Loucy (cell line): Measurements from ENCODE around the gene CACTIN.

Source experiments
- H2AFZ ChIP-seq: fragments of 200-600 bp; sonication (generic); 2 replicates; pipeline ENCODE4 v1.6.0; 2016; ENCODE audit warnings: antibody characterized with exemption, mild to moderate bottlenecking, low read length, moderate library complexity
- H3F3A ChIP-seq: fragments of 200-600 bp; 2 replicates; pipeline ENCODE4 v1.6.0; 2016; ENCODE audit warnings: antibody characterized with exemption, low read depth, mild to moderate bottlenecking
- H3K27me3 ChIP-seq: fragments of 200-600 bp; sonication (generic); 2 replicates; pipeline ENCODE4 v1.6.1; 2014; ENCODE audit warnings: low read length, mild to moderate bottlenecking; ENCODE audit not compliant: insufficient read depth, poor library complexity, severe bottlenecking
- H3K36me3 ChIP-seq: fragments of 200-600 bp; sonication (generic); 2 replicates; pipeline ENCODE4 v1.6.1; 2016; ENCODE audit warnings: low read length; ENCODE audit not compliant: insufficient read depth
- H3K4me1 ChIP-seq: fragments of 200-600 bp; sonication (generic); 2 replicates; pipeline ENCODE4 v1.5.1; 2014; ENCODE audit warnings: low read length, mild to moderate bottlenecking; ENCODE audit not compliant: insufficient read depth, poor library complexity, severe bottlenecking
- H3K4me2 ChIP-seq: fragments of 200-600 bp; sonication (generic); 2 replicates; pipeline ENCODE4 v1.6.0; 2014; ENCODE audit warnings: antibody characterized with exemption, low read length, low read depth, mild to moderate bottlenecking; ENCODE audit not compliant: poor library complexity, severe bottlenecking
- H3K4me3 ChIP-seq: fragments of 200-600 bp; sonication (generic); 2 replicates; pipeline ENCODE4 v1.5.1; 2014; ENCODE audit warnings: low read length, mild to moderate bottlenecking, mixed read lengths; ENCODE audit not compliant: poor library complexity, severe bottlenecking
- H3K79me2 ChIP-seq: fragments of 200-600 bp; sonication (generic); 2 replicates; pipeline ENCODE4 v1.6.1; 2014; ENCODE audit warnings: low read length; ENCODE audit not compliant: insufficient read depth
- H3K9ac ChIP-seq: fragments of 200-600 bp; sonication (generic); 2 replicates; pipeline ENCODE4 v1.6.0; 2014; ENCODE audit warnings: mild to moderate bottlenecking, low read depth, low read length, moderate library complexity; ENCODE audit not compliant: poor library complexity, severe bottlenecking
- H3K9me2 ChIP-seq: fragments of 200-600 bp; sonication (generic); replicated peaks from 2 replicates; pipeline ENCODE4 v1.6.1; 2016; ENCODE audit warnings: low read depth, low read length, mixed read lengths
- H3K9me3 ChIP-seq: fragments of 200-600 bp; sonication (generic); 2 replicates; pipeline ENCODE4 v1.6.1; 2014; ENCODE audit warnings: mild to moderate bottlenecking, antibody characterized with exemption, low read length, low read depth; ENCODE audit not compliant: insufficient read depth
- H4K20me1 ChIP-seq: fragments of 200-600 bp; sonication (generic); 2 replicates; pipeline ENCODE4 v1.6.0; 2014; ENCODE audit warnings: antibody characterized with exemption, low read length, mild to moderate bottlenecking; ENCODE audit not compliant: insufficient read depth, poor library complexity, severe bottlenecking
- EZH2phosphoT487 ChIP-seq: fragments of 200-600 bp; IDR thresholded peaks from 2 replicates; pipeline ENCODE4 v1.6.1; 2018; ENCODE audit warnings: antibody characterized with exemption, mild to moderate bottlenecking, moderate library complexity, borderline replicate concordance
- TF ChIP-seq, protein P1 (sequence below): fragments of 200-600 bp; sonication (generic); conservative IDR thresholded peaks from 2 replicates; pipeline ENCODE4 v1.5.1; 2014; ENCODE audit warnings: mild to moderate bottlenecking, antibody characterized with exemption, low read length

CACTIN gene

DNA sequence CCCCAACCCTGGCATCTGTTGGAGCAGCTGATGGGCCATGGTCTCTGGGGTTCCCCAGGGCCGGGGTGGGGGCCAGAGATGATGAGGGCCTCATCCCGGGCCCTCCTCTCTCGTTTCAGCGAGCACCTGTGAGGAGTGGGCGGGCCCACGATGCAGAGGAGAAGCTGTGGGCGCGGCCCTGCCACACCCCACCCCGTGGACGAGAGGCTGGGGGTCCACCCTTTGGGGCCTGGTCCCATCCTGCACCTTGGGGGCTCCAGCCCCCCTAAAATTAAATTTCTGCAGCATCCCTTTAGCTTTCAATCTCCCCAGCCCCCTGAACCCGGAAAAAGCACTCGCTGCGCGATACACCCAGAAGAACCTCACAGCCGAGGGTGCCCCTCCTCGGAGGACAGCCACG, 48.2 kb downstream of the CACTIN start:
- no peak overlapping the region for H3K9ac ChIP-seq
- H2AFZ ChIP-seq: no peak overlapping the region
- H3K4me3 ChIP-seq: no peak overlapping the region
- H3F3A ChIP-seq: 0 out of 2 replicates have a peak, but pooled peaks cover 3% of the 10 kb centered on the region
- H3K4me1 ChIP-seq: peaks cover 4% of the 10 kb centered on the region
- H3K36me3 ChIP-seq: peaks cover 7% of the 10 kb centered on the region; the same call in 1 of the 2 replicates
- no peaks in the 10 kb centered on the region for H3K9me2 ChIP-seq
- TF ChIP-seq, protein P1, sequence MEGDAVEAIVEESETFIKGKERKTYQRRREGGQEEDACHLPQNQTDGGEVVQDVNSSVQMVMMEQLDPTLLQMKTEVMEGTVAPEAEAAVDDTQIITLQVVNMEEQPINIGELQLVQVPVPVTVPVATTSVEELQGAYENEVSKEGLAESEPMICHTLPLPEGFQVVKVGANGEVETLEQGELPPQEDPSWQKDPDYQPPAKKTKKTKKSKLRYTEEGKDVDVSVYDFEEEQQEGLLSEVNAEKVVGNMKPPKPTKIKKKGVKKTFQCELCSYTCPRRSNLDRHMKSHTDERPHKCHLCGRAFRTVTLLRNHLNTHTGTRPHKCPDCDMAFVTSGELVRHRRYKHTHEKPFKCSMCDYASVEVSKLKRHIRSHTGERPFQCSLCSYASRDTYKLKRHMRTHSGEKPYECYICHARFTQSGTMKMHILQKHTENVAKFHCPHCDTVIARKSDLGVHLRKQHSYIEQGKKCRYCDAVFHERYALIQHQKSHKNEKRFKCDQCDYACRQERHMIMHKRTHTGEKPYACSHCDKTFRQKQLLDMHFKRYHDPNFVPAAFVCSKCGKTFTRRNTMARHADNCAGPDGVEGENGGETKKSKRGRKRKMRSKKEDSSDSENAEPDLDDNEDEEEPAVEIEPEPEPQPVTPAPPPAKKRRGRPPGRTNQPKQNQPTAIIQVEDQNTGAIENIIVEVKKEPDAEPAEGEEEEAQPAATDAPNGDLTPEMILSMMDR: no peak
- TF ChIP-seq EZH2phosphoT487: no peak
- H3K9me3 ChIP-seq: no peaks in the 10 kb centered on the region
- H4K20me1 ChIP-seq: peaks cover 17% of the 10 kb centered on the region
- no peaks in the 10 kb centered on the region for H3K27me3 ChIP-seq
- H3K4me2 ChIP-seq: no peak overlapping the region
- H3K79me2 ChIP-seq: peaks cover 4% of the 10 kb centered on the region

DNA sequence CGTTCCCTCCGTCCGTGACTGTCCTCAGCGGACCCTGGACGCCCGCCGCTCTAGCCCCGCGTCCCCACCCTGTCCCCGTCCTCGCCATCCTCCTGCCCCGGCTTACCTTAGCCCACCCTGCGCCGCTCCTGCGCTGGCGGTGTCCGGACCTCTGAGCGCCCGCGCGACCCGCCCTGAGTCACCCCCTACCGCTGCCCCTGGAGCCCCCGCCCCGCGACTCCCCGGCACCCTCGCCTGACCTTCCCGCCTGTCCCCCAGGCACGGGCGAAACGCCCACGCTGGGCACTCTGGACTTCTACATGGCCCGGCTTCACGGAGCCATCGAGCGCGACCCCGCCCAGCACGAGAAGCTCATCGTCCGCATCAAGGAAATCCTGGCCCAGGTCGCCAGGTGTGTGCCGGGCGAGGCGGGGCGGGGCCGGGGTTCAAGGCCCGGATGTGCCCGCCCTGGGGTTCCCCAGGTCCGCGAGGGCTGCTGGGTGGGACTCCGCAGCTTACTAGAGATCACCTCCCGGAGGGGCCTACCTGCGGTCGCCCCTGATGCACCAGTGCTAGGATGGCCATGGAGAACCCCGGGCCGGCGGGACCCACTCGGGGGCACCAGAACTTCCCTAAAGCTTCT, 48.8 kb downstream of the CACTIN start:
- Histone ChIP-seq H3K9me3 (no peaks in the 10 kb centered on the region), H3K27me3 (no peaks in the 10 kb centered on the region), H2AFZ (no peak overlapping the region), H3K4me1 (peaks cover 4% of the 10 kb centered on the region), H3F3A (0 out of 2 replicates have a peak, but pooled peaks cover 3% of the 10 kb centered on the region), H3K9me2 (no peaks in the 10 kb centered on the region), H3K36me3 (peaks cover 7% of the 10 kb centered on the region; the same call in 1 of the 2 replicates), H3K79me2 (peaks cover 9% of the 10 kb centered on the region), H3K9ac (no peak overlapping the region), H3K4me3 (no peak overlapping the region), H4K20me1 (peaks cover 22% of the 10 kb centered on the region), H3K4me2 (no peak overlapping the region)
- TF ChIP-seq, protein P1: no peak
- no peak for TF ChIP-seq EZH2phosphoT487

GRCh38 chr19:3576696-3577443, 49.7 kb downstream of the CACTIN start:
- Histone ChIP-seq H3K9me3 (no peaks in the 10 kb centered on the region), H3K9ac (no peak overlapping the region), H3K4me3 (no peak overlapping the region), H3K4me2 (no peak overlapping the region), H3K79me2 (peaks cover 9% of the 10 kb centered on the region), H4K20me1 (peaks cover 22% of the 10 kb centered on the region), H3K27me3 (no peaks in the 10 kb centered on the region), H2AFZ (no peak overlapping the region), H3K36me3 (peaks cover 7% of the 10 kb centered on the region; the same call in 1 of the 2 replicates), H3K9me2 (no peaks in the 10 kb centered on the region), H3F3A (0 out of 2 replicates have a peak, but pooled peaks cover 3% of the 10 kb centered on the region), H3K4me1 (peaks cover 8% of the 10 kb centered on the region)
- TF ChIP-seq EZH2phosphoT487: no peak
